GM18505 (cell line): ENCODE measurements around the gene MOSPD2.

ENCODE experiments used
- ATAC-seq: cut with Tn5 transposase; IDR thresholded peaks from one replicate; pipeline ENCODE4 v1.9.1; 2021; ENCODE audit not compliant: unreplicated experiment
- POLR2A ChIP-seq: IDR thresholded peaks from 4 replicates; pipeline ENCODE4 v1.6.1; 2011; ENCODE audit warnings: borderline replicate concordance; ENCODE audit not compliant: insufficient read depth, insufficient read length; ENCODE audit errors: extremely low read depth

MOSPD2 gene

GRCh38 chrX:14884714-14885113 is 11.5 kb downstream of the MOSPD2 start:
- ATAC-seq = no peak
- no peak for TF ChIP-seq POLR2A

DNA sequence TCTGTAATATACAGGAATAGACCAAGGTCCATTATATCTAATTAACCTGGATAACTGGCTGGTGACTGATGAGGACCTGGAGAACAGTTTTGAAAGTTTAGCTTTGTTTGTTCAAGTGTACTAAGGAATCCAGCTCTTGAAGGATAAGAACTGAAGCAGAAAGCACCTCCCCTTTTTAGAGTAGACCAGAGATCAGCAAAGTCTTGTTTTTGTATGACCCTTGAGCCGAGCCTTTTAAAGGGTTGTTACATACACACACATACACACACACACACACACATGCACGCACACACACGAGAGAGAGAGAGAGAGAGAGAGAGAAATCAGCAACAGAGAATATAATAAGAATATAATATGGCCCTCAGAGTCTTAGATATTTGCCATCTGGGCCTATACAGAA is 13.0 kb downstream of the MOSPD2 start:
- no peak for TF ChIP-seq POLR2A
- no peak for ATAC-seq

DNA sequence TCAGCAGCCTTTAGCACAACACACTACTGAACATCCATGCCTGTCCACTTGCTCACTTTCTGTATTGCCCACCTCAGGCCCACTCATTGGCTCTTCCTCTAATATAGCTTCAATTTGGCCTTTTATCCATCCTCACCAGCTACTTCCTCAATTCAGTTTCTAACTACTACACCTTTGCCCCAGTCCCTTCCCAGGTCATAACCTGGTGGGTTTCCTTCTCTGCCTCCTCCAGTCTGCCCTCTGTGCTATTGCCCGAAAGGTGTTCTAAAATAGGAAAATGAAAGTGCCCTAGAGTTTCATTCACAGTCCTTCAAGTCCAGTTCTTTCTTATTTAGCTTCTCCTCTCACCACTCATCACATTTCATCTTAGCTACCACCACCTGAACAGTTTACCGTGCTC is 23.1 kb downstream of the MOSPD2 start:
- no peak for TF ChIP-seq POLR2A
- no peak for ATAC-seq

- no peak for ATAC-seq
- TF ChIP-seq POLR2A = no peak
These were observed 23.8 kb downstream of the MOSPD2 start for GRCh38 chrX:14897042-14897441.

DNA sequence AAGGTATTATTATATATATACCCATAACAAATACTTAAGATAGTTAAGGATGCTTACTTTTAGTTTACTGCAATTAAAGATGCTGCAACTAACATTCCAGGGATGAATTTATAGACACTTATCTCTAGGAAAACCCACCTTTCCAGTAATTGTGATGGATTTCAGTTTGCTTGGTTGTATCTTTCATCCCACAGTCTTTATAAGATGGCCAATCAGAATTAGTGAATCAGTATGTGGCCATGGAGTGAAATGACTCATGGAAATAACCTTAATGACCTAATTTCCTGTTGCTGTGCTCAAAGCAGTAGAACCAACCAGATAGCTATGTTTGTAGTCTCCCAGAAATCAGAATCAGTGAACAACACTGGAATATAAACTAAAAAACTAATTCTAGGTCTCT is 26.4 kb downstream of the MOSPD2 start:
- ATAC-seq = peak; percentile 72
- TF ChIP-seq POLR2A = no peak

GRCh38 chrX:14902537-14902936 is 29.3 kb downstream of the MOSPD2 start:
- no peak for TF ChIP-seq POLR2A
- no peak for ATAC-seq

DNA sequence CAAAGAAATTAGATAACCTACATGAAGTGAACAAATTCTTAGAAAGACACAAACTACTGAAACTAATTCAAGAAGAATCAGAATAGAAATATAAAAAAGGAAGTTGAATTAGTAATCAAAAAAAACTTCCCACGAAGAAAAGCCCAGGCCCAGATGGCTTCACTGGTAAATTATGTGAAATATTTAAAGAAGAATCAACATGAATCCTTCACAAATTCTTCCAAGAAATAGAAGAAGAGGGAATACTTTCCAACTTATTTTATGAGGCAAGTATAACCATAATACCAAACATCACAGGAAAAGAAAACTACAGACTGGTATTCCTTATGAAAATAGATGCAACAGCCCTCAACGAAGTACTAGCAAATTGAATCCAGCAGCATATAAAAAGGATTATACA is 30.7 kb downstream of the MOSPD2 start:
- no peak for TF ChIP-seq POLR2A
- ATAC-seq = no peak

DNA sequence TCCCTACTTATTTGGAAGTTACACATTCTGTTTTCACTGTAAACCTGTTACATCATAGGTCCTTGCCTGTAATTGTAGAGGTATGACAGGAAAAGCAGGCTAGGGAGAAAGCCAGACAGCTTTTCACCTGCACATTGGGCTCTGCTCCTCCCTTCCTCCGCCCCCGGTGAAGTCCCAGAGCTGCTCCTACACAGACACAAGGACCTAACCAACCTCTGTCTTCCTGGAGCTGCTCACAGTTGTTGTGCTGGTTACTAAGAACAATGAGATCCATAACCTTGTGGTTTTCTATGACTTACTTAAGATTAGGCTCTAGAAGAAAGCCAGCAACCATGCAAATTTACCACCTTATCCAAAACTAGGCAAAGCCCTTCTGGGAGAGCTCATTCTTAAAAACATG is 40.0 kb downstream of the MOSPD2 start:
- ATAC-seq = no peak
- TF ChIP-seq POLR2A = no peak

DNA sequence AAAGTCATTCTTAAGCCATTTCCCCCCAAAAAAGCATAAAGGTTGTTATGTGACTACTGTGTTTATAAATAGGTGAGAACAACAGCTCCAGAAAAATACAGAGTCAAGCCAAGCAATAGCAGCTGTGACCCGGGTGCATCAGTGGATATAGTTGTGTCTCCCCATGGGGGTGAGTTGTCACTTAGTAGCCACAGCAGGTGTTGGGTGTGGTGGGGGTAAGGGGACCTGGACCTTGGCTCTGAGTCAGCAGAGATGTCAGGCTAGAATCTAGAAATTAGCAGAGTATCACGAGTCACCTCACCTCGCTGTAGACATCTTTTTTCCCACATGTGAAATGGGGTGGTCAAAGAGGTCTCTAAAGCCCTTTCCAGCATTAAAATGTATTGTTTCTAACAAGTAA is 42.4 kb downstream of the MOSPD2 start:
- ATAC-seq = no peak
- no peak for TF ChIP-seq POLR2A

DNA sequence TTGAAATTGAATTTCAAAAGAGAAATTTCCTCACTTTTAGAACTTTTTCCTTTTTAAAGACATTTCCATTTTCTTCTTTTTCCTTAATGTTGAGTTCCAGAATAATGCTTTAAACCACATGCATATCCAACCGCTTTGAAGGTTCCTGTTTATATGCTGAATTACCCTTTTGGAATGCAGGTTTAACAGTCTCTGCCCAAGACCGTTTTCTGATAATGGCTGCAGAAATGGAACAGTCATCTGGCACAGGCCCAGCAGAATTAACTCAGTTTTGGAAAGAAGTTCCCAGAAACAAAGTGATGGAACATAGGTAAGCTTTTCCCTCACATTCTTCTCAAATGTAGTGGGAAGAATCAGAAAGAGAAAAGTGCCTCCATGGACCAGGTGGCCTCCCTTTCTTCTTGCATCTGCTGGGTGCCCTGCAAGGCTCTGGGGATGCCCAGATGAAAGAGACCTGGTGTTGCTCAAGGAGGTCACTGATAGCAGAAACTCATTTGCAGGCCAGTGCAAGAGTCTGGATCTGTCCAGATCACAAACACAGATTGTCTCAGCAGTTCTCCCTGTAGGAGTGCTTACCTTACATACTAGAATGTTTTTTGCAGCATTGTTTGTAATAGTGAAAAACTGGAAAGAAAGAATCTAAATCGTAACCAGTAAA is 42.9 kb downstream of the MOSPD2 start:
- TF ChIP-seq POLR2A = no peak
- no peak for ATAC-seq

- no peak for ATAC-seq
- no peak for TF ChIP-seq POLR2A
These were observed 46.2 kb downstream of the MOSPD2 start for GRCh38 chrX:14919407-14919806.

- TF ChIP-seq POLR2A = no peak
- no peak for ATAC-seq
These were observed 47.0 kb downstream of the MOSPD2 start for GRCh38 chrX:14920196-14920595.

DNA sequence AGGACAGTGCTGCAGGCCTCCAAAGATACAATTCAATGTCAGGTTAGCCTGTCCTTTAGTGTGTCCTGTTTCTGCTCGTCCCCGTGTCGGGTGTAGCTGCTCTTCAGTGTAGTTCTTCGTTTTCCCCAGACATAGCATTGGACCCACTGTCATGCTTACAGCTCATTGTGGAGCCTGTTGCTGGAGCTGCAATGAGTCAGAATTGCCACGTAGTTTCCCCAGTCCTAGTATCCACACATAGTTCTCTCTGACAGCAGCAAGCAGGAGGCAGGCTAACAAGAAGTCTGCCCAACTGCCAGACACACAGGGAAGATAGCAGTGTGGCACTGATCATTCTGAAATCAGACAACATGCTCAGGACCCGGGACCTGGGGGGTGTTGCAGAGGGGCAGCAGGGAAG is 49.2 kb downstream of the MOSPD2 start:
- TF ChIP-seq POLR2A = no peak
- no peak for ATAC-seq

DNA sequence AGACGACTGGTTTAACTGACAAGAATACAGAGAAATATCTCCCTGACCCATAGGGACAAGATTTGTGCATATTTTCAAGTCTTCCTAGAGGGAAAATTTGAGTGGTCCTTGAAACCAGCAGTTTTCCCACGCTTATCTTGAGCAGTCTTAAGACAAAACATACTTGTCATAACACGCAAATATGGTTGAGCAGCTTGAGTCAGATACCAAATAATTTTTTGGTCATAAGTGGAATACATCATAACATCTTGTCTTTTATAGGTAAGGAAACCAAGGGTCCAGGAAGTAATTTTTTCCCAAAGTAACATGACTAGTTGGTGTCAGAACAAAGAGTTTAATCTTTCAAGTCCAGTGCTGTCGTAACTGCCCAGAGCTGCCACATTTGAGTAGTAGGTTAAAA is 50.5 kb downstream of the MOSPD2 start:
- TF ChIP-seq POLR2A = no peak
- ATAC-seq = no peak

DNA sequence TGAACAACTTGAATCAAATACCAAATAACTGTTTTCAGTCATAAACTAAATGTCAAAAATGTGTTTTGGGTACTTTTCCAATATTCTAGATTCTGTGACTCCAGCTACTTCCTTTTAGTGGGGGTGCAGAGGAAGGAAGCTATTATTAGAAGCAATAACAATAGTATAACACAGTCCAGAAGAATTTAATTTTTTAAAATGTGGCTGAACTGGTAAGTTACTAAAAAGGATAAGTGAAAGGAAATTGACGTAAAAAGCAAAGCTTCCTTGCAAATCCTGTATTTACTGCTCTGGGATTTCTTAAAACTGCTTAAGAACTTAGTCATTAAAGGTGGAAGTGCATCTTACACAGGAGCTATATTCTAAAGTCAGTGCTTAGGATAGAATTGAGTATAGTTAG is 53.2 kb downstream of the MOSPD2 start:
- ATAC-seq = no peak
- no peak for TF ChIP-seq POLR2A
